OCI-LY1 (cell line): Measurements from ENCODE around the gene BMP4.

Experiments used
- H2AFZ ChIP-seq: fragments of 200-600 bp; sonication (generic), shearing (Covaris generic); 2 replicates; pipeline ENCODE4 v1.6.0; 2014; ENCODE audit warnings: antibody characterized with exemption, mild to moderate bottlenecking, low read length
- H3F3A ChIP-seq: fragments of 200-600 bp; sonication (generic), shearing (Covaris generic); 2 replicates; pipeline ENCODE4 v1.6.0; 2014; ENCODE audit warnings: mild to moderate bottlenecking, antibody characterized with exemption, low read length, moderate library complexity; ENCODE audit not compliant: insufficient read depth
- H3K27ac ChIP-seq: fragments of 200-600 bp; sonication (generic); 2 replicates; pipeline ENCODE4 v1.5.1; 2014; ENCODE audit warnings: low read length, mixed run types, mild to moderate bottlenecking, low read depth; ENCODE audit not compliant: poor library complexity, severe bottlenecking
- H3K27me3 ChIP-seq: fragments of 200-600 bp; sonication (generic); 2 replicates; pipeline ENCODE4 v1.6.0; 2014; ENCODE audit warnings: antibody characterized with exemption, mild to moderate bottlenecking, low read length, moderate library complexity; ENCODE audit not compliant: insufficient read depth
- H3K36me3 ChIP-seq: fragments of 200-600 bp; sonication (generic); 2 replicates; pipeline ENCODE4 v1.6.1; 2014; ENCODE audit warnings: mild to moderate bottlenecking, antibody characterized with exemption, low read length, moderate library complexity, mixed read lengths; ENCODE audit not compliant: insufficient read depth
- H3K4me1 ChIP-seq: fragments of 200-600 bp; sonication (generic); 2 replicates; pipeline ENCODE4 v1.5.1; 2014; ENCODE audit warnings: mild to moderate bottlenecking, low read length, moderate library complexity; ENCODE audit not compliant: insufficient read depth, severe bottlenecking
- H3K4me2 ChIP-seq: fragments of 200-600 bp; sonication (generic), shearing (Covaris generic); 2 replicates; pipeline ENCODE4 v1.6.1; 2014; ENCODE audit warnings: low read length
- H3K4me3 ChIP-seq: fragments of 200-600 bp; sonication (generic); 2 replicates; pipeline ENCODE4 v1.5.1; 2014; ENCODE audit warnings: low read length, low read depth, mild to moderate bottlenecking, mixed read lengths; ENCODE audit not compliant: poor library complexity, severe bottlenecking
- H3K79me2 ChIP-seq: fragments of 200-600 bp; shearing (Covaris generic); 2 replicates; pipeline ENCODE4 v1.6.1; 2016; ENCODE audit warnings: mixed run types, low read length, mixed read lengths; ENCODE audit not compliant: insufficient read depth
- H3K9ac ChIP-seq: fragments of 200-600 bp; sonication (generic), shearing (Covaris generic); 2 replicates; pipeline ENCODE4 v1.6.1; 2014; ENCODE audit warnings: mild to moderate bottlenecking, low read length, mixed read lengths
- H3K9me2 ChIP-seq: fragments of 200-600 bp; sonication (generic), shearing (Covaris generic); 2 replicates; pipeline ENCODE4 v1.6.1; 2014; ENCODE audit warnings: low read depth, mild to moderate bottlenecking, low read length, mixed read lengths
- H3K9me3 ChIP-seq: fragments of 200-600 bp; shearing (Covaris generic); 2 replicates; pipeline ENCODE4 v1.6.1; 2014; ENCODE audit warnings: low read length, mixed read lengths
- H4K20me1 ChIP-seq: fragments of 200-600 bp; sonication (generic), shearing (Covaris generic); 2 replicates; pipeline ENCODE4 v1.6.0; 2016; ENCODE audit warnings: mild to moderate bottlenecking, low read length; ENCODE audit not compliant: insufficient read depth
- CTCF ChIP-seq: fragments of 200-600 bp; sonication (generic), shearing (Covaris generic); IDR thresholded peaks from 2 replicates; pipeline ENCODE4 v1.5.1; 2017; ENCODE audit warnings: mild to moderate bottlenecking, antibody characterized with exemption, low read length, moderate library complexity, mixed read lengths
- EZH2 ChIP-seq: fragments of 200-600 bp; sonication (generic), shearing (Covaris generic); IDR thresholded peaks from 2 replicates; pipeline ENCODE4 v1.8.0; 2017; ENCODE audit warnings: borderline replicate concordance, mixed run types, mild to moderate bottlenecking, antibody characterized with exemption, low read length, moderate library complexity, mixed read lengths

BMP4 gene

GRCh38 chr14:54001189-54001878 is 44.7 kb upstream of the BMP4 start:
- H3K9me2 ChIP-seq: no peaks in the 10 kb centered on the region
- no peaks in the 10 kb centered on the region for H3K4me1 ChIP-seq
- H3K9me3 ChIP-seq: no peaks in the 10 kb centered on the region
- no peak overlapping the region for H3K27ac ChIP-seq
- no peak overlapping the region for H3K9ac ChIP-seq
- H3K4me3 ChIP-seq: no peak overlapping the region
- peak; percentile 38; the same call in 1 of the 2 replicates for TF ChIP-seq CTCF
- TF ChIP-seq EZH2: no peak
- H3K27me3 ChIP-seq: no peaks in the 10 kb centered on the region
- no peaks in the 10 kb centered on the region for H3K36me3 ChIP-seq
- H3K79me2 ChIP-seq: no peaks in the 10 kb centered on the region
- no peak overlapping the region for H2AFZ ChIP-seq
- H3K4me2 ChIP-seq: no peak overlapping the region
- no peaks in the 10 kb centered on the region for H3F3A ChIP-seq
- no peaks in the 10 kb centered on the region for H4K20me1 ChIP-seq

GRCh38 chr14:54000341-54000811 is 43.8 kb upstream of the BMP4 start:
- no peak overlapping the region for H2AFZ ChIP-seq
- H3K4me3 ChIP-seq: no peak overlapping the region
- H3K79me2 ChIP-seq: no peaks in the 10 kb centered on the region
- no peaks in the 10 kb centered on the region for H3K36me3 ChIP-seq
- H3K4me2 ChIP-seq: no peak overlapping the region
- no peaks in the 10 kb centered on the region for H3F3A ChIP-seq
- no peaks in the 10 kb centered on the region for H3K27me3 ChIP-seq
- no peaks in the 10 kb centered on the region for H3K9me2 ChIP-seq
- no peaks in the 10 kb centered on the region for H3K4me1 ChIP-seq
- H3K9ac ChIP-seq: no peak overlapping the region
- no peak overlapping the region for H3K27ac ChIP-seq
- no peaks in the 10 kb centered on the region for H3K9me3 ChIP-seq
- TF ChIP-seq EZH2: no peak
- no peaks in the 10 kb centered on the region for H4K20me1 ChIP-seq

- Histone ChIP-seq H3K4me1 (no peaks in the 10 kb centered on the region), H3K36me3 (no peaks in the 10 kb centered on the region), H3K9ac (no peak overlapping the region), H3K27ac (no peak overlapping the region), H3K27me3 (no peaks in the 10 kb centered on the region), H3K4me3 (no peak overlapping the region), H4K20me1 (no peaks in the 10 kb centered on the region), H3K9me3 (no peaks in the 10 kb centered on the region), H3K9me2 (no peaks in the 10 kb centered on the region), H3F3A (no peaks in the 10 kb centered on the region), H2AFZ (no peak overlapping the region), H3K79me2 (no peaks in the 10 kb centered on the region), H3K4me2 (no peak overlapping the region)
- no peak for TF ChIP-seq CTCF
- TF ChIP-seq EZH2: no peak
Observed at GRCh38 chr14:53999061-53999488, 42.5 kb upstream of the BMP4 start.

- H3K79me2 ChIP-seq: no peaks in the 10 kb centered on the region
- TF ChIP-seq EZH2 (no peak), CTCF (no peak)
Observed at GRCh38 chr14:53996041-53996440, 39.4 kb upstream of the BMP4 start.

More at GRCh38 chr14:53996041-53996440, 39.4 kb upstream of the BMP4 start:
- no peak overlapping the region for H3K4me3 ChIP-seq
- no peaks in the 10 kb centered on the region for H4K20me1 ChIP-seq
- H3K4me1 ChIP-seq: no peaks in the 10 kb centered on the region
- H3K9me2 ChIP-seq: no peaks in the 10 kb centered on the region
- no peaks in the 10 kb centered on the region for H3F3A ChIP-seq
- H3K36me3 ChIP-seq: no peaks in the 10 kb centered on the region
- no peaks in the 10 kb centered on the region for H3K9me3 ChIP-seq
- no peak overlapping the region for H2AFZ ChIP-seq
- H3K9ac ChIP-seq: no peak overlapping the region
- H3K4me2 ChIP-seq: no peak overlapping the region
- H3K27me3 ChIP-seq: no peaks in the 10 kb centered on the region
- H3K27ac ChIP-seq: no peak overlapping the region
